Neural cell (in vitro differentiated cells): Measurements from ENCODE around the gene CBFA2T2.
"Not testable (repeated sequence)": the region's sequence is repeated elsewhere in the genome, so short reads cannot be mapped to it uniquely, and the experiment has no call there.

Experiments
- EP300 ChIP-seq: fragments of 450-650 bp; conservative IDR thresholded peaks from 2 replicates; pipeline ENCODE4 v1.6.1; 2014; ENCODE audit warnings: antibody characterized with exemption, mild to moderate bottlenecking, moderate library complexity; ENCODE audit not compliant: poor library complexity, severe bottlenecking
- EZH2 ChIP-seq: fragments of 200-600, 300-800 bp; shearing (Covaris generic), sonication (generic); IDR thresholded peaks from 2 replicates; pipeline ENCODE4 v1.6.1; 2014; ENCODE audit warnings: antibody characterized with exemption, low read length, borderline replicate concordance, mild to moderate bottlenecking; ENCODE audit not compliant: insufficient read depth, poor library complexity, severe bottlenecking
- MXI1 ChIP-seq: fragments of 450-650 bp; conservative IDR thresholded peaks from 2 replicates; pipeline ENCODE4 v1.6.1; 2014; ENCODE audit warnings: antibody characterized with exemption, mild to moderate bottlenecking; ENCODE audit not compliant: poor library complexity, severe bottlenecking
- POLR2AphosphoS5 ChIP-seq: IDR thresholded peaks from 2 replicates; pipeline ENCODE4 v1.6.1; 2012
- RAD21 ChIP-seq: fragments of 450-650 bp; conservative IDR thresholded peaks from 2 replicates; pipeline ENCODE4 v1.6.1; 2014; ENCODE audit warnings: antibody characterized with exemption, mild to moderate bottlenecking, moderate library complexity
- TAF1 ChIP-seq: IDR thresholded peaks from 2 replicates; pipeline ENCODE4 v1.6.1; 2012; ENCODE audit warnings: low read depth
- TF ChIP-seq, protein P1 (sequence below): fragments of 450-650 bp; IDR thresholded peaks from 2 replicates; pipeline ENCODE4 v1.5.1; 2014; ENCODE audit warnings: antibody characterized with exemption, mild to moderate bottlenecking, moderate library complexity; ENCODE audit not compliant: poor library complexity, severe bottlenecking
- TF ChIP-seq, protein P2 (sequence below): IDR thresholded peaks from 2 replicates; pipeline ENCODE4 v1.6.1; 2012; ENCODE audit warnings: borderline replicate concordance

DNA sequence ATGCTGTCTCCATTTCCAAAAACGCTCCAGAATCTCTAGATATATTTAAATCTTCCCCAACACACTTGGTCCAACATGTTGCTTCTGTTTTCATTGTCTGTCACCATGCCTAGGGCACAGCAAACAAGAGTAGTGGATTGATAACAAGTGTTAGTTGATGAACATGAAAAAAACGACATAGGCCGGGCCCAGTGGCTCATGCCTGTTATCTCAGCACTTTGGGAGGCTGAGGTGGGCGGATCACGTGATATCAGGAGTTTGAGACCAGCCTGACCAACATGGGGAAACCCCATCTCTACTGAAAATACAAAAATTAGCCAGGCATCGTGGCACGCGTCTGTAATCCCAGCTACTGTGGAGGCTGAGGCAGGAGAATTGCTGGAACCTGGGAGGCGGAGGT lies 102.0 kb downstream of the CBFA2T2 start:
- TF ChIP-seq, protein P1, sequence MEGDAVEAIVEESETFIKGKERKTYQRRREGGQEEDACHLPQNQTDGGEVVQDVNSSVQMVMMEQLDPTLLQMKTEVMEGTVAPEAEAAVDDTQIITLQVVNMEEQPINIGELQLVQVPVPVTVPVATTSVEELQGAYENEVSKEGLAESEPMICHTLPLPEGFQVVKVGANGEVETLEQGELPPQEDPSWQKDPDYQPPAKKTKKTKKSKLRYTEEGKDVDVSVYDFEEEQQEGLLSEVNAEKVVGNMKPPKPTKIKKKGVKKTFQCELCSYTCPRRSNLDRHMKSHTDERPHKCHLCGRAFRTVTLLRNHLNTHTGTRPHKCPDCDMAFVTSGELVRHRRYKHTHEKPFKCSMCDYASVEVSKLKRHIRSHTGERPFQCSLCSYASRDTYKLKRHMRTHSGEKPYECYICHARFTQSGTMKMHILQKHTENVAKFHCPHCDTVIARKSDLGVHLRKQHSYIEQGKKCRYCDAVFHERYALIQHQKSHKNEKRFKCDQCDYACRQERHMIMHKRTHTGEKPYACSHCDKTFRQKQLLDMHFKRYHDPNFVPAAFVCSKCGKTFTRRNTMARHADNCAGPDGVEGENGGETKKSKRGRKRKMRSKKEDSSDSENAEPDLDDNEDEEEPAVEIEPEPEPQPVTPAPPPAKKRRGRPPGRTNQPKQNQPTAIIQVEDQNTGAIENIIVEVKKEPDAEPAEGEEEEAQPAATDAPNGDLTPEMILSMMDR: not testable (repeated sequence)
- TF ChIP-seq EP300, EZH2, POLR2AphosphoS5, RAD21, TAF1, MXI1: not testable (repeated sequence)
- TF ChIP-seq, protein P2, sequence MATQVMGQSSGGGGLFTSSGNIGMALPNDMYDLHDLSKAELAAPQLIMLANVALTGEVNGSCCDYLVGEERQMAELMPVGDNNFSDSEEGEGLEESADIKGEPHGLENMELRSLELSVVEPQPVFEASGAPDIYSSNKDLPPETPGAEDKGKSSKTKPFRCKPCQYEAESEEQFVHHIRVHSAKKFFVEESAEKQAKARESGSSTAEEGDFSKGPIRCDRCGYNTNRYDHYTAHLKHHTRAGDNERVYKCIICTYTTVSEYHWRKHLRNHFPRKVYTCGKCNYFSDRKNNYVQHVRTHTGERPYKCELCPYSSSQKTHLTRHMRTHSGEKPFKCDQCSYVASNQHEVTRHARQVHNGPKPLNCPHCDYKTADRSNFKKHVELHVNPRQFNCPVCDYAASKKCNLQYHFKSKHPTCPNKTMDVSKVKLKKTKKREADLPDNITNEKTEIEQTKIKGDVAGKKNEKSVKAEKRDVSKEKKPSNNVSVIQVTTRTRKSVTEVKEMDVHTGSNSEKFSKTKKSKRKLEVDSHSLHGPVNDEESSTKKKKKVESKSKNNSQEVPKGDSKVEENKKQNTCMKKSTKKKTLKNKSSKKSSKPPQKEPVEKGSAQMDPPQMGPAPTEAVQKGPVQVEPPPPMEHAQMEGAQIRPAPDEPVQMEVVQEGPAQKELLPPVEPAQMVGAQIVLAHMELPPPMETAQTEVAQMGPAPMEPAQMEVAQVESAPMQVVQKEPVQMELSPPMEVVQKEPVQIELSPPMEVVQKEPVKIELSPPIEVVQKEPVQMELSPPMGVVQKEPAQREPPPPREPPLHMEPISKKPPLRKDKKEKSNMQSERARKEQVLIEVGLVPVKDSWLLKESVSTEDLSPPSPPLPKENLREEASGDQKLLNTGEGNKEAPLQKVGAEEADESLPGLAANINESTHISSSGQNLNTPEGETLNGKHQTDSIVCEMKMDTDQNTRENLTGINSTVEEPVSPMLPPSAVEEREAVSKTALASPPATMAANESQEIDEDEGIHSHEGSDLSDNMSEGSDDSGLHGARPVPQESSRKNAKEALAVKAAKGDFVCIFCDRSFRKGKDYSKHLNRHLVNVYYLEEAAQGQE: not testable (repeated sequence)
